IMR-90 (cell line): Measurements from ENCODE around the gene CYFIP1. TPM values are rescaled to one million over a fixed set of nuclear protein-coding genes. Genes with fewer than 3 reads are reported as not detected.
A peak's percentile ranks its signal among the peaks of the same experiment; 100 is the strongest.

Source experiments
- ATAC-seq: fragments of 200-7000 bp; cut with Tn5 transposase; 2 replicates; pipeline ENCODE4 v1.9.1; 2020; ENCODE audit warnings: low read depth, mild to moderate bottlenecking, moderate library complexity
- BruUV-seq: library from RNA; stranded (reverse); fragments of 400-500 nt; replicated peaks from 2 replicates; lab custom pipeline; 2021; lab: Mats Ljungman, UMichigan
- CTCF ChIA-PET: fragments of 300-600 bp; formaldehyde crosslinking; extraction: SDS; loops from one replicate; lab custom pipeline; 2021; ENCODE audit warnings: antibody characterized with exemption; lab: Yijun Ruan, JAX
- POLR2A ChIA-PET: fragments of 300-600 bp; sonication (Branson Sonifier 250); formaldehyde crosslinking; loops from one replicate; lab custom pipeline; 2022; ENCODE audit warnings: antibody characterized with exemption; ENCODE audit not compliant: unreplicated experiment; lab: Charles Lee
- DNase-seq: peaks from one replicate; pipeline ENCODE4 v3.0.0; 2013
- H2AFZ ChIP-seq: replicated peaks from 2 replicates; pipeline ENCODE3; 2013; ENCODE audit warnings: low read length, mild to moderate bottlenecking; ENCODE audit not compliant: poor library complexity
- H2AK5ac ChIP-seq: 2 replicates; pipeline ENCODE4 v1.6.1; 2013; ENCODE audit warnings: low read depth, low read length, inconsistent platforms
- H2AK9ac ChIP-seq: replicated peaks from 2 replicates; pipeline ENCODE3; 2013; ENCODE audit warnings: mild to moderate bottlenecking, low read depth, low read length, moderate library complexity; ENCODE audit not compliant: poor library complexity
- H2BK120ac ChIP-seq: 2 replicates; pipeline ENCODE4 v1.6.1; 2013; ENCODE audit warnings: low read depth, low read length, inconsistent platforms
- H2BK15ac ChIP-seq: 3 replicates; pipeline ENCODE4 v1.6.1; 2013; ENCODE audit warnings: low read depth, low read length, inconsistent platforms
- H2BK20ac ChIP-seq: 2 replicates; pipeline ENCODE4 v1.6.1; 2013; ENCODE audit warnings: low read depth, mild to moderate bottlenecking, inconsistent platforms, low read length, moderate library complexity
- H2BK5ac ChIP-seq: 2 replicates; pipeline ENCODE4 v1.6.1; 2013; ENCODE audit warnings: mild to moderate bottlenecking, low read depth, low read length, inconsistent platforms; ENCODE audit not compliant: poor library complexity, severe bottlenecking
- H3K14ac ChIP-seq: replicated peaks from 2 replicates; pipeline ENCODE4 v1.6.1; 2013; ENCODE audit warnings: low read depth, low read length, inconsistent platforms
- H3K18ac ChIP-seq: 2 replicates; pipeline ENCODE4 v1.6.1; 2013; ENCODE audit warnings: low read depth, low read length, control low read depth
- H3K23ac ChIP-seq: 2 replicates; pipeline ENCODE4 v1.6.1; 2013; ENCODE audit warnings: low read depth, low read length, inconsistent platforms
- H3K27ac ChIP-seq: 2 replicates; pipeline ENCODE4 v1.5.1; 2013; ENCODE audit warnings: mild to moderate bottlenecking, control low read depth, low read length; ENCODE audit not compliant: insufficient read depth
- H3K27me3 ChIP-seq: 2 replicates; pipeline ENCODE4 v1.6.1; 2013; ENCODE audit warnings: low read length; ENCODE audit not compliant: control insufficient read depth, insufficient read depth
- H3K36me3 ChIP-seq: 2 replicates; pipeline ENCODE4 v1.6.1; 2013; ENCODE audit warnings: low read length, mixed read lengths; ENCODE audit not compliant: control insufficient read depth, insufficient read depth
- H3K4ac ChIP-seq: 2 replicates; pipeline ENCODE4 v1.6.1; 2013; ENCODE audit warnings: low read depth, low read length, inconsistent platforms
- H3K4me1 ChIP-seq: 2 replicates; pipeline ENCODE4 v1.6.1; 2013; ENCODE audit warnings: low read length, mixed read lengths; ENCODE audit not compliant: control insufficient read depth, insufficient read depth
- H3K4me2 ChIP-seq: 2 replicates; pipeline ENCODE4 v1.6.1; 2013; ENCODE audit warnings: low read depth, mild to moderate bottlenecking, control low read depth, low read length, moderate library complexity
- H3K4me3 ChIP-seq: 2 replicates; pipeline ENCODE4 v1.5.1; 2013; ENCODE audit warnings: low read depth, mild to moderate bottlenecking, control low read depth, low read length, moderate library complexity; ENCODE audit not compliant: insufficient read depth
- H3K56ac ChIP-seq: 2 replicates; pipeline ENCODE4 v1.6.1; 2013; ENCODE audit warnings: low read length, inconsistent platforms; ENCODE audit not compliant: insufficient read depth; ENCODE audit errors: extremely low read depth
- H3K79me1 ChIP-seq, 2 experiments: 2 replicates each; pipeline ENCODE4 v1.6.1; 2013; ENCODE audit warnings: low read length in 2 of 2, inconsistent platforms in 1 of 2, low read depth in 1 of 2
- H3K9ac ChIP-seq: 2 replicates; pipeline ENCODE4 v1.6.1; 2013; ENCODE audit warnings: low read depth, low read length, control low read depth
- H3K9me1 ChIP-seq: 2 replicates; pipeline ENCODE4 v1.6.1; 2013; ENCODE audit warnings: low read length, inconsistent platforms; ENCODE audit not compliant: insufficient read depth
- H3K9me3 ChIP-seq: 2 replicates; pipeline ENCODE4 v1.6.1; 2013; ENCODE audit warnings: low read length; ENCODE audit not compliant: control insufficient read depth, insufficient read depth
- H4K20me1 ChIP-seq: 2 replicates; pipeline ENCODE4 v1.6.1; 2013; ENCODE audit warnings: low read length, inconsistent platforms; ENCODE audit not compliant: insufficient read depth
- H4K5ac ChIP-seq: 2 replicates; pipeline ENCODE4 v1.6.1; 2013; ENCODE audit warnings: mild to moderate bottlenecking, low read depth, low read length, control low read depth
- H4K8ac ChIP-seq, 2 experiments: 2 replicates each; pipeline ENCODE4 v1.6.1; 2013; ENCODE audit warnings: low read depth in 2 of 2, low read length in 2 of 2, control low read depth in 1 of 2, inconsistent platforms in 1 of 2
- H4K91ac ChIP-seq: 2 replicates; pipeline ENCODE4 v1.6.1; 2013; ENCODE audit warnings: low read depth, low read length, inconsistent platforms; ENCODE audit not compliant: insufficient read depth
- CEBPB ChIP-seq: IDR thresholded peaks from 2 replicates; pipeline ENCODE4 v1.6.1; 2012; ENCODE audit warnings: low read depth, low read length, improper control_type of control experiment
- CTCF ChIP-seq: conservative IDR thresholded peaks from 2 replicates; pipeline ENCODE4 v1.5.1; 2012; ENCODE audit warnings: mild to moderate bottlenecking, low read depth, low read length, improper control_type of control experiment
- FOS ChIP-seq: fragments of 150-350 bp; IDR thresholded peaks from 2 replicates; pipeline ENCODE4 v1.6.1; 2016; ENCODE audit warnings: low read depth, low read length
- MAZ ChIP-seq: IDR thresholded peaks from 2 replicates; pipeline ENCODE4 v1.6.1; 2012; ENCODE audit warnings: low read depth, mild to moderate bottlenecking, low read length, improper control_type of control experiment, moderate library complexity, borderline replicate concordance
- NFE2L2 ChIP-seq: fragments of 150-350 bp; IDR thresholded peaks from 2 replicates; pipeline ENCODE4 v1.6.1; 2016; ENCODE audit warnings: low read depth, mild to moderate bottlenecking, low read length
- RCOR1 ChIP-seq: IDR thresholded peaks from 2 replicates; pipeline ENCODE4 v1.6.1; 2012; ENCODE audit warnings: mild to moderate bottlenecking, low read length, improper control_type of control experiment; ENCODE audit not compliant: insufficient replicate concordance
- WGBS, 2 experiments: methylation state at CpG; one replicate each; pipeline versions ENCODE4 v1.1.5 to v1.1.7; 2013; ENCODE audit warnings: missing lambda C conversion rate in 2 of 2; ENCODE audit not compliant: insufficient read length in 1 of 2; ENCODE audit errors: extremely low coverage in 2 of 2; 5-methylcytosine and 5-hydroxymethylcytosine counted together
- dilution Hi-C: fragments of 300-500 bp; cut with HindIII; formaldehyde crosslinking; loops from one replicate; pipeline ENCODE4 v1.14.3; 2018; ENCODE audit warnings: low sequenced_read_pairs; ENCODE audit not compliant: unreplicated experiment
- in situ Hi-C: fragments of 300-500 bp; cut with MboI; formaldehyde crosslinking; loops from 3 replicates; pipeline ENCODE4 v1.14.3; 2019; ENCODE audit warnings: low sequenced_read_pairs, inconsistent platforms, mixed read lengths
- intact Hi-C: fragments of 100-400 bp; cut with micrococcal nuclease; formaldehyde crosslinking; loops from 2 replicates; pipeline ENCODE4 v1.10.0; 2022
- polyA plus RNA-seq, 3 experiments: library from polyadenylated mRNA; depleted of rRNA; stranded (reverse); fragments of >200 nt; gene quantifications; 2 replicates each; pipeline ENCODE4 v1.2.3, GENCODE V29; 2012; ENCODE audit warnings: low replicate concordance in 1 of 3
- total RNA-seq: library from RNA; depleted of rRNA; stranded (reverse); fragments of >200 nt; gene quantifications from 2 replicates; pipeline ENCODE4 v1.2.3, GENCODE V29; 2012

The CYFIP1 gene
- total and polyA plus RNA-seq, 2 of the 4 experiments (the other 2 are of a cell fraction), result 58.4 to 163 TPM

DNA sequence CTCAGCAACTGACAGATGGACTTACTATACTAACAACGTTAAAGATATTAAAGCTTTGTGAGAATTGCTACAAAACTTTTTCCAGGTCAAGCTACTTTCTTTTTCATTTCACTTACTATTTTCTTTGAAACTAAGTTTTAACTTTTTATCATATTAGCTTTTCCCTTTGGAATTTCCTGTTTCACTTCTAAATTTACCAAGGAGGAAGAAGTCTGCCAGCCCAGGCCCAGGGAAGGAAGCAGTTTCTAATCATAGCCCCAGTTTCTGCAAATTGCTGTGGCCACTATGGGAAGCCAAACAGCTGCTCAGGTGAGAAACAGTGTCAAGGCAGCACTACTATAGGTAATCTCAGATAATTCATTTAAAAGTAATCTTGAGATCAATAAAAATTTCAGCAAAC, 18.4 kb downstream of the CYFIP1 start:
- Histone ChIP-seq H3K36me3 (peaks cover 3% of the 10 kb centered on the region), H2BK20ac (no peak overlapping the region), H3K4me3 (no peak overlapping the region), H2BK15ac (peak overlapping the region; percentile 78; the same call in 1 of the 3 replicates), H4K91ac (no peak overlapping the region), H2AK9ac (peak overlapping the region; percentile 60), H3K4ac (peak overlapping the region; percentile 71; the same call in 1 of the 2 replicates), H2AFZ (no peak overlapping the region), H3K56ac (no peak overlapping the region), H2BK5ac (peak overlapping the region; percentile 75), H3K9me3 (no peaks in the 10 kb centered on the region), H2BK120ac (0 out of 2 replicates have a peak overlapping the region, but pooled peaks have one; percentile 60), H3K23ac (peak overlapping the region; percentile 34; the same call in 1 of the 2 replicates), H3K9me1 (peaks cover 40% of the 10 kb centered on the region), H3K4me2 (peak overlapping the region; percentile 43), H3K4me1 (peaks cover 23% of the 10 kb centered on the region), H3K18ac (peak overlapping the region; percentile 28; the same call in 1 of the 2 replicates), H4K20me1 (peaks cover 85% of the 10 kb centered on the region), H3K9ac (no peak overlapping the region), H3K27me3 (no peaks in the 10 kb centered on the region), H4K8ac (peak overlapping the region in 1 of 2 experiments; percentile 83; a peak in 2 of 4 replicates), H3K79me1 (peaks cover 13 to 87% of the 10 kb centered on the region in 2 experiments), H3K27ac (peak overlapping the region; percentile 65; the same call in 1 of the 2 replicates), H4K5ac (no peak overlapping the region), H3K14ac (peak overlapping the region; percentile 77; the same call in 1 of the 2 replicates), H2AK5ac (no peak overlapping the region)
- ChIA-PET CTCF (no interaction called here), POLR2A (no interaction called here)
- intact Hi-C loops, result loop anchor here (1.0 kb wide), 1 partner anchor 19 kb away; the partner anchor contains the start of gene CYFIP1
- no CpG with 5 or more reads among the region's 1 CpG for WGBS, 2 experiments
- dilution Hi-C loops, result no loop called here
- TF ChIP-seq FOS (no peak), NFE2L2 (no peak), CTCF (no peak), CEBPB (no peak), RCOR1 (no peak), MAZ (no peak)
- ATAC-seq, result peak; percentile 33; the same call in 1 of the 2 replicates
- in situ Hi-C loops, result no loop called here
- BruUV-seq, result no TSS peak
- peak; percentile 41 for DNase-seq
